ENCODE results near the gene HES3.

Gene HES3

DNA sequence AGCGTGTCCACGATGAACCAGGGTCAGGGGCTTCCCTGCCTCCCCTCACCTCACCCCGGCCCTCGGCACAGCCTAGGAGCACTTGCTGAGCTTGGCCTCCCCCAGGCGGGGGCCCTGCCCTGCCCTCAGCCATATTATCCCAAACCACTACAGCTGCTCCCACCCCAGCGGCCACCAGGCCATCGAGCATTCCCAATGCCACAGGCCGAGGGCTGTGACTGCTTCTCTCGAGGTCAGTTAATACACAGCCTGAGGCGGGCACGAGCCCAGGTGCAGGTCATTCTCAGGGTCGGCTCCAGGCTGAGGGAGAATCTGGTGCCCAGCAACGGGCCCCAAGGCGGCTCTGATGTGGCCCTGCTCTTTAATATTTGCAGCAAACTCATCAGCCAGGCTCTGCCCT lies 25.3 kb downstream of the HES3 start:
- Histone ChIP-seq H3F3A (ENCODE audit: insufficient read depth, low read length) (no peaks in the 10 kb centered on the region), H3K36me3 (replicated peaks; ENCODE audit: insufficient read depth, low read length) (no peaks in the 10 kb centered on the region), H3K4me2 (ENCODE audit: low read depth, low read length) (no peak overlapping the region), H3K4me3 (ENCODE audit: low read length) (no peak overlapping the region), H3K27ac (ENCODE audit: low read length) (no peak overlapping the region), H3K9ac (ENCODE audit: low read length) (no peak overlapping the region), H3K27me3 (replicated peaks; ENCODE audit: insufficient read depth, low read length) (no peaks in the 10 kb centered on the region), H3K9me2 (replicated peaks; ENCODE audit: insufficient read depth, low read length) (no peaks in the 10 kb centered on the region), H4K20me1 (ENCODE audit: insufficient read depth, low read length) (no peaks in the 10 kb centered on the region), H3K79me2 (ENCODE audit: low read length) (no peaks in the 10 kb centered on the region), H3K9me3 (replicated peaks; ENCODE audit: insufficient read depth, low read length) (no peaks in the 10 kb centered on the region), H3K4me1 (ENCODE audit: low read length) (no peaks in the 10 kb centered on the region), H2AFZ (ENCODE audit: low read length) (no peak overlapping the region)
- TF ChIP-seq, protein P1, sequence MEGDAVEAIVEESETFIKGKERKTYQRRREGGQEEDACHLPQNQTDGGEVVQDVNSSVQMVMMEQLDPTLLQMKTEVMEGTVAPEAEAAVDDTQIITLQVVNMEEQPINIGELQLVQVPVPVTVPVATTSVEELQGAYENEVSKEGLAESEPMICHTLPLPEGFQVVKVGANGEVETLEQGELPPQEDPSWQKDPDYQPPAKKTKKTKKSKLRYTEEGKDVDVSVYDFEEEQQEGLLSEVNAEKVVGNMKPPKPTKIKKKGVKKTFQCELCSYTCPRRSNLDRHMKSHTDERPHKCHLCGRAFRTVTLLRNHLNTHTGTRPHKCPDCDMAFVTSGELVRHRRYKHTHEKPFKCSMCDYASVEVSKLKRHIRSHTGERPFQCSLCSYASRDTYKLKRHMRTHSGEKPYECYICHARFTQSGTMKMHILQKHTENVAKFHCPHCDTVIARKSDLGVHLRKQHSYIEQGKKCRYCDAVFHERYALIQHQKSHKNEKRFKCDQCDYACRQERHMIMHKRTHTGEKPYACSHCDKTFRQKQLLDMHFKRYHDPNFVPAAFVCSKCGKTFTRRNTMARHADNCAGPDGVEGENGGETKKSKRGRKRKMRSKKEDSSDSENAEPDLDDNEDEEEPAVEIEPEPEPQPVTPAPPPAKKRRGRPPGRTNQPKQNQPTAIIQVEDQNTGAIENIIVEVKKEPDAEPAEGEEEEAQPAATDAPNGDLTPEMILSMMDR (IDR thresholded peaks at IDR 0.05; ENCODE audit: low read length) = no peak
- TF ChIP-seq EZH2phosphoT487 (IDR thresholded peaks at IDR 0.05; ENCODE audit: low read length) (no peak), EZH2 (optimal IDR thresholded peaks at IDR 0.05; ENCODE audit: low read depth, low read length) (no peak)
- no peak for DNase-seq

DNA sequence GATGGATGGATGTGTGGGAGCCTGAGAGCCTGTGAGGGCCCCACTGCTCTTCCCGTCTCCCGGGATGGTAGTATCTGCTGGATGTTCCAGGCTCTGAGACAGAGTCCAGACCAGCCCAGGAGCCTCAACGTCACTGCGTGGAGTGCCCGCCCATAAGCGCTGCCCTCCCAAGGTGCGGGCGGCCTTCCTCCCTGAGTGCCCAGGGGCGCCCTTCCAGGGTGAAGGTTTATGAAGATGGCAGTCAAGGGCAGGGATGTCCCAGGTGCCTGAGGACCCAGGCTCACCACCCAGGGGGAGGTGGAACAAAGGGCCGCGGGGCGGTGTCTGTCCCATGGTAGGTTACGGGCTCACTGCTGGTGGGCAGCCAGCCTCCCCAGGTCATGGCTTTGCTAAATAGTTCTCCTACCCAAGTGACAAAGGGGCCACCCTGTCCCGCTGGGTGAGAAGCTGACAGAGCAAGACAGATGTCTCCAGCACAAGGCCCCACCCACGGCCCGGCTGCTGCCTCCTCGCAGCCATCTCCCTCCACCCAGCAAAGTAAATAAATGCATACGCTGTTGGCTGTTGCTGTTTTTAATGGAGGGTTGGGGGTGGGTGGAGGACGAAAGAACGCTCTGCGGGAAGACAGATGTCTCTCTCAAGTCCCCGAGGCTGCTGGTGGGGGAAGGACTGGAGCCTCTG lies 25.9 kb downstream of the HES3 start:
- Histone ChIP-seq H3K27me3 (replicated peaks; ENCODE audit: insufficient read depth, low read length) (no peaks in the 10 kb centered on the region), H4K20me1 (ENCODE audit: insufficient read depth, low read length) (no peaks in the 10 kb centered on the region), H3K9me2 (replicated peaks; ENCODE audit: insufficient read depth, low read length) (no peaks in the 10 kb centered on the region), H3K4me2 (ENCODE audit: low read depth, low read length) (no peak overlapping the region), H3K4me3 (ENCODE audit: low read length) (no peak overlapping the region), H2AFZ (ENCODE audit: low read length) (no peak overlapping the region), H3K27ac (ENCODE audit: low read length) (no peak overlapping the region), H3K9ac (ENCODE audit: low read length) (no peak overlapping the region), H3K79me2 (ENCODE audit: low read length) (no peaks in the 10 kb centered on the region), H3K36me3 (replicated peaks; ENCODE audit: insufficient read depth, low read length) (no peaks in the 10 kb centered on the region), H3K9me3 (replicated peaks; ENCODE audit: insufficient read depth, low read length) (no peaks in the 10 kb centered on the region), H3K4me1 (ENCODE audit: low read length) (no peaks in the 10 kb centered on the region), H3F3A (ENCODE audit: insufficient read depth, low read length) (no peaks in the 10 kb centered on the region)
- DNase-seq = no peak
- TF ChIP-seq EZH2phosphoT487 (IDR thresholded peaks at IDR 0.05; ENCODE audit: low read length) = no peak
- TF ChIP-seq EZH2 (optimal IDR thresholded peaks at IDR 0.05; ENCODE audit: low read depth, low read length) = no peak
- TF ChIP-seq, protein P1 (IDR thresholded peaks at IDR 0.05; ENCODE audit: low read length) = no peak

DNA sequence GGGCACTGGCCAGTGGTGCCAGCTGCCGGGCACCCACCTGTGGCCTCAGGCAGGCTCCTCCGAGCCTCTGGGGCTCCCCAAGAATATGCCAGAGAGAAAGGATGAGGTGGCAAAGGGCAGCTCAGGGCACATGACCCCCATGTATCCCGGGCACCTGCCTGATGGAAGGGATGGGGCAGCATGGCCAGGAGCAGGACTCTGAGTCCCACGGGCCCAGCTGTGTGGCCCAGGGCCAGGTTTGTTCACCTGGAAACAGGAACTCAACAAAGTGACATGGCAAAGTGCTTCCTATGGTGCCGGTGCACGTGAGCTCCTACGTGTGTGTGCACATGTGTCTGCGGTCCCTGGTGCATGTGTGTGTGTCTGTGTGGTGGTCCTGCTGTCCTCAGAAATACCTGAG lies 26.4 kb downstream of the HES3 start:
- Histone ChIP-seq H3K4me1 (ENCODE audit: low read length) (no peaks in the 10 kb centered on the region), H3K79me2 (ENCODE audit: low read length) (no peaks in the 10 kb centered on the region), H3K9me3 (replicated peaks; ENCODE audit: insufficient read depth, low read length) (no peaks in the 10 kb centered on the region), H3K4me3 (ENCODE audit: low read length) (no peak overlapping the region), H3K36me3 (replicated peaks; ENCODE audit: insufficient read depth, low read length) (no peaks in the 10 kb centered on the region), H3K27me3 (replicated peaks; ENCODE audit: insufficient read depth, low read length) (no peaks in the 10 kb centered on the region), H4K20me1 (ENCODE audit: insufficient read depth, low read length) (no peaks in the 10 kb centered on the region), H3F3A (ENCODE audit: insufficient read depth, low read length) (no peaks in the 10 kb centered on the region), H3K9me2 (replicated peaks; ENCODE audit: insufficient read depth, low read length) (no peaks in the 10 kb centered on the region), H3K27ac (ENCODE audit: low read length) (no peak overlapping the region), H3K4me2 (ENCODE audit: low read depth, low read length) (no peak overlapping the region), H3K9ac (ENCODE audit: low read length) (no peak overlapping the region), H2AFZ (ENCODE audit: low read length) (no peak overlapping the region)
- TF ChIP-seq EZH2phosphoT487 (IDR thresholded peaks at IDR 0.05; ENCODE audit: low read length) = no peak
- TF ChIP-seq, protein P1 (IDR thresholded peaks at IDR 0.05; ENCODE audit: low read length) = no peak
- no peak for TF ChIP-seq EZH2 (optimal IDR thresholded peaks at IDR 0.05; ENCODE audit: low read depth, low read length)
- no peak for DNase-seq
